AG04449 (cell line): ENCODE data around the gene N4BP2L1.

Experiments
- CTCF ChIA-PET: fragments of 350-600 bp; formaldehyde crosslinking; extraction: SDS; loops from one replicate; lab custom pipeline; 2021; ENCODE audit warnings: antibody characterized with exemption; lab: Yijun Ruan, JAX
- POLR2A ChIA-PET: fragments of 400-600, 350-600 bp; formaldehyde crosslinking; extraction: SDS; loops from one replicate; lab custom pipeline; 2020; ENCODE audit warnings: antibody characterized with exemption, inconsistent platforms; lab: Yijun Ruan, JAX
- DNase-seq: peaks from one replicate; pipeline ENCODE4 v3.0.0-alpha.2; 2010; ENCODE audit warnings: low read depth, low spot score
- H3K4me3 ChIP-seq: 2 replicates; pipeline ENCODE4 v1.5.1; 2011; ENCODE audit warnings: low read depth, mild to moderate bottlenecking, control low read depth, low read length
- CTCF ChIP-seq: IDR thresholded peaks from one replicate; pipeline ENCODE4 v1.5.1; 2011; ENCODE audit warnings: mild to moderate bottlenecking, moderate library complexity, low read length, control low read depth, inconsistent platforms; ENCODE audit not compliant: insufficient read depth; ENCODE audit errors: missing control alignments

Gene N4BP2L1

GRCh38 chr13:32428581-32429432, 877 bp upstream of the N4BP2L1 start:
- DNase-seq: no peak
- POLR2A ChIA-PET: interaction anchor here (0.6 kb wide), 1 partner anchor 73 kb away, joined by 5 read pairs; no protein-coding TSS in a partner anchor
- TF ChIP-seq CTCF: no peak
- peak overlapping the region; percentile 59 for H3K4me3 ChIP-seq
- CTCF ChIA-PET: interaction anchor here (1.3 to 2.0 kb wide), 3 partner anchors 10 to 152 kb away, joined by 3 to 4 read pairs (median 4); no protein-coding TSS in a partner anchor

DNA sequence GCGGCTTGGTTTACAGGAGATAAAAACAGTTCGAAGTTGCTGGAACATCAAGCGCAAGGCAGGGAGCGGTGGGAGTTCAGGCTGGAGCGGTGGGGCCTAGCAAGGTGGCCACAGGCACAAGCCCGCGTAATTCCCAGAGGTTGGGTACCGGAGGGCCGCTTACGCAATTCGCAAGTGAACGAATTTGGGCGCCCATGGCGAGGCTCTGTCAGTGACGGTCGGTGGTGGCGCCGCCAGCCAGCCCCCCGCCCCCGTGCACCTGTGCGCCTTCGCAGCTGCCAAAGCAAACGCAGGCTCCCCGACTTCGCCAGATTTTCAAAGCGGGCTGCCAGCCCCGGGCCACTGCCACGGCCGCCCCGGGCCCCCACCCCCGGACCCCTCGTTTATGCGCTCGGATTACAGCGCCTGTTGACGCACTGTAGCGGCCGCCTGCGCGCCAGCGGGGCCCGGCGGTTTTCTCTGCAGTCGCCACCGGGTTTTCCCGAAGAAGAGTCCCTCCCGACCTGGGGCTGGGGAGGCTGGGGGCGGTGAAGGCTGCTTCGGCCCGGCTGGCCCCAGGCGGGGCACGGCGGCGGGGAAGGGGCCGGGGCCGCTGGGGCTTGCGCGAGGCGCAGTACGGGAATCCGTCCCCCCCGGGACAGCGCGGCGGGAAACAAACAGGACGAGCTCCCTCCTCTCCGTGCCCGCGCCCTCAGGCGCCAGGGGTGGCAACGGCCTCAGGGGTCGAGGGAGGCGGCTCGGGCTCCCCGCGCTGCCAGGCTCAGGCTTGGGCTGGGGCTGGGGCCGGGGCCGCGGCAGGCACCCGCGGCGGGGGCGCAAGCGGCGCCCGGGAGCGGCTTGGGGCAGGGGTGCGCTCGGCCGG, 709 bp downstream of the N4BP2L1 start:
- ChIA-PET POLR2A (no interaction called here), CTCF (interaction anchor here (1.3 to 2.0 kb wide), 2 partner anchors 12 to 153 kb away, joined by 3 to 4 read pairs; no protein-coding TSS in a partner anchor)
- TF ChIP-seq CTCF: no peak

GRCh38 chr13:32426191-32426989, 1.5 kb downstream of the N4BP2L1 start:
- peak overlapping the region; percentile 59 for H3K4me3 ChIP-seq
- CTCF ChIA-PET: no interaction called here
- POLR2A ChIA-PET: no interaction called here

More for the DNA sequence above, 709 bp downstream of the N4BP2L1 start:
- peak overlapping the region; percentile 59 for H3K4me3 ChIP-seq
- no peak for DNase-seq

GRCh38 chr13:32425158-32425557, 2.8 kb downstream of the N4BP2L1 start:
- no peak overlapping the region for H3K4me3 ChIP-seq
- no peak for DNase-seq
- no peak for TF ChIP-seq CTCF
- ChIA-PET CTCF (interaction anchor here (0.8 kb wide), 1 partner anchor 11 kb away, joined by 3 read pairs; no protein-coding TSS in a partner anchor), POLR2A (no interaction called here)

More at GRCh38 chr13:32426191-32426989, 1.5 kb downstream of the N4BP2L1 start:
- DNase-seq: no peak
- no peak for TF ChIP-seq CTCF

DNA sequence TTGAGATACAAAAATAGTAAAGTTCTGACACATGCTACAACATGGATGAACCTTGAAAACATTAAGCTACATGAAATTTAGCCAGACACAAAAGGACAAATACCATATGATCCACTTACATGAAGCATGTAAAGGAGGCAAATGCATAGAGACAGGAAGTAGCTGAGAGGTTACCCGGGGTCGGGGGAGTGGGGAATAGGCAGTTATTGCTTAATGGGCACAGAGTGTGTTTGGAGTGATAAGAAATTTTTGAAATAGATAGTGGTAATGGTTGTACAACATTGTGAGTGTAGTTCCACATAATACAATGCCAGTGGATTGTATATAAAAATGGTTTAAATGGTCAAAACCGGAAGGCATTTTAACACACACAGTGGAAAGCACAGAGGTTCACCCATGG, 4.3 kb downstream of the N4BP2L1 start:
- DNase-seq: no peak
- CTCF ChIA-PET: interaction anchor here (0.9 to 1.3 kb wide), 2 partner anchors 13 to 15 kb away, joined by 3 to 4 read pairs; no protein-coding TSS in a partner anchor
- TF ChIP-seq CTCF: no peak
- POLR2A ChIA-PET: no interaction called here
- no peak overlapping the region for H3K4me3 ChIP-seq
